HG03439 (cell line): ENCODE results near the gene F2RL3.

Source experiments
- ATAC-seq: cut with Tn5 transposase; IDR thresholded peaks from one replicate; pipeline ENCODE4 v1.9.1; 2021; ENCODE audit warnings: mild to moderate bottlenecking, moderate library complexity; ENCODE audit not compliant: unreplicated experiment

The F2RL3 gene

GRCh38 chr19:16892868-16893685, 4.3 kb downstream of the F2RL3 start:
- no peak for ATAC-seq

- no peak for ATAC-seq
These were observed 4.8 kb downstream of the F2RL3 start for GRCh38 chr19:16893686-16893989.

- ATAC-seq = no peak
These were observed 5.3 kb downstream of the F2RL3 start for GRCh38 chr19:16894080-16894479.

- ATAC-seq = no peak
These were observed 6.8 kb downstream of the F2RL3 start for GRCh38 chr19:16895467-16896145.

DNA sequence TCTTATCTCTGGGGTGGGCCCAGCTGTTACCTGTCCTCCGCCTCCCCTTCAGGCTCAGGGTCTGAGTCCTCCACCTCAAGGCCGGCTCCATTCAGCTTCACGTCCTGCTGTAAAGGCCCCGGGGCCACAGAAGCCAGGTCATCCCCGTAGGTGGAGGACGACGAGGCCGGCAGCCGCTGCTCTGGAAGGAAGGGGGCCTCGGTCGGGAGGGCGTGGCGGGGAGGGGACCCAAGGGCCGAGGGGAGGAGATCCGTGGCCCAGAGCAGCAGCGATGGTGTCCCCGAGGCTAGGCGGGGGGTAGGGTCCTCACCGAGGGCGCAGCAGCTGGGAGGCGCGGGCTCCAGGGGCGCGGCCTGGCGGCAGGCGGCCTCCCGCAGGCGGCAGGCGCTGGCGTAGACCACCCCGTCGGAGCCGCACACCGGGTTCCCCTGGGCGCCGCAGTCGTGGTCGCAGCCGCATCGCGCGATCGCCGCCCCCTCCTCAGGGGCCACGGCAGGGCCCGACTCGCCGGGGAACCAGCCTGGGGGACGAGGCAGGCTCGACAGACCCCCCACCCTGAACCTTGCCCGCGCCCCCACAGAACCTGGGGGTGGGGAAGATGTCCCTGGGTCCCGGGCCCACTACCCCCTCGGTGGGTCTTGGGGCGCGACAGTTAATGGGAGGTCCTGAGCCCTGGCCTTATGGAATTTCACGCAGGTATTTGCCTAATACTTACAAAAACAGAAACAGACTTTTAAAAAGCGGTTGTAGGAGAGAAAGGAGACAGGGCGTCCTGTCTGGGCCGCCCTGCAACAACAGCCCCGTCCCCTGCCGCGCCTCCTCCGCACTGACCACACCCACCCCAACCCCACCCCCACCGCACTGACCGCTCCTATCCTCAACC, 7.6 kb downstream of the F2RL3 start:
- peak; percentile 25 for ATAC-seq

- peak; percentile 55 for ATAC-seq
These were observed 8.4 kb downstream of the F2RL3 start for GRCh38 chr19:16897029-16897855.

DNA sequence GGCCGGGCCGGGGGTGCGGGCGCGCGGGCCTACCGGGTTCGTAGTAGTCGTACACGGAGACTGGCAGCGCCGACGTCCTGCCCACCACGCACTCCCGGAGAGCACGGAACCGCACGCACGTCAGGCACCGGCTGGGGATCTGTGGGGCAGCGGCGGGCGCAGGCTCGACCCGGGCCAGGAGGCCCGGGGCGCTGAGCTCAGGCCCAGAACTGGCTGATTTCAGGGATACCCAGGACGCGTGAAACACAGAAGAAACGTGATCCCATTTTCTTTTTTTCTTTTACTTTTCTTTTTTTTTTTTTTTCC, 9.0 kb downstream of the F2RL3 start:
- no peak for ATAC-seq

DNA sequence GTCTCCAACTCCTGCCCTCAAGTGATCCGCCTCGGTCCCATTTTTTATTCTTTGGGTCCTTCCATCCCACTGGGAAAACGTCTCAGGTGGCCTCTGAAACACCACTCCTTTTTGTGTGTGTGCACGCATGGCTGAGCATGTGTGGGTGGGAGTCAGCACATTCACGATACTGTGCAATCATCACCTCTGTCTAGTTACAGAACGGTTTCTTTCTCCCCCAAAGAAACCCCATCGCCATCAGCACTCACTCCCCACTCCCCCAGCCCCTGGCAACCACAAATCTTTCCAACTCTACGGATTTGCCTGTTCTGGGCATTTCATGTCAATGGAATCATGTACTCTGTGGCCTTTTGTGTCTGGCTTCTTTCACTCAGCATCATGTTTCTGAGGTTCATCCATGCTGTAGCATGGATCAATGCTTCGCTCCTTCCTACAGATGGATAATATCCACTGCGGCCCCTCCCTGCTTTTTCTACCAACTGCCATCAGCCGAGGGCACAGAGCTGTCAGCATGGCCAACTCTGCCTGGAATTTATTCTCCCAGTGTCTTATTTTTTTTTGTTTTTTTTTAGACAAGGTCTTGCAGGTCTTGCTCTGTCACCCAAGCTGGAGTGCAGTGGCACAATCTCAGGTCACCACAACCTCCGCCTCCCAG, 9.7 kb downstream of the F2RL3 start:
- no peak for ATAC-seq

GRCh38 chr19:16899566-16900075, 10.8 kb downstream of the F2RL3 start:
- ATAC-seq = no peak

DNA sequence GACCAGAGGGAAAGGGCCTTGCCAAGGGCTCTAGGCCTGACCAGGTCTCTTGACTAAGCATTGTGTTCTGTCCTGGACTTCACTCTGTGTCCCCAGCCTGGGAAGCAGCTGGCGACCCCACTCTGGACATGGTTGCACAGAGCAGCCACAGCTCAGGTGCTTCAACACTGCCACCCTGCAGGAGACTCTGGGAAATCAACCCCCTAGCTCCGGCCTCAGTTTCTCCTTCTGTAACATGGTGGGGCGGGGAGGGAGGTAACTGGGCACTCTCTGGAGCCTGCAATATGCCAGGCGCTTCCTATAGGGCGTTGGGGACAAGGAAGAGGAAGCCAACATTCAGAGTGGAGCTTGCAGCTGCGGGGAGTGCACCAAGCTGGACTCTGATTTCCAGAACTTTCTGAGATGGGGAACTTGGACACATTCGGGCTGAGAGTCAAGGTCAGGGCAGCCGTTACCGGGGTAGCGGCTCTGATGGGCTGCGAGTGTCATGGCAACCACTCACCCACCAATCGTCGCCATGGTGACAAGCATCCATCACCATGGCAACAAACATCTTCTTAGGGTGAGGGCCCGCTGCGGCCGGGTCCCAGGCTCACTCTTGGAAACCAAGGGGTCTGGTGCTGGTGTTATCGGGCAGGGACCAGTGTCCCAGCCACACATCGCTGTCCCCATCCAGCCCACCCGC, 12.8 kb downstream of the F2RL3 start:
- no peak for ATAC-seq

- ATAC-seq = no peak
These were observed 13.7 kb downstream of the F2RL3 start for GRCh38 chr19:16902545-16902944.

DNA sequence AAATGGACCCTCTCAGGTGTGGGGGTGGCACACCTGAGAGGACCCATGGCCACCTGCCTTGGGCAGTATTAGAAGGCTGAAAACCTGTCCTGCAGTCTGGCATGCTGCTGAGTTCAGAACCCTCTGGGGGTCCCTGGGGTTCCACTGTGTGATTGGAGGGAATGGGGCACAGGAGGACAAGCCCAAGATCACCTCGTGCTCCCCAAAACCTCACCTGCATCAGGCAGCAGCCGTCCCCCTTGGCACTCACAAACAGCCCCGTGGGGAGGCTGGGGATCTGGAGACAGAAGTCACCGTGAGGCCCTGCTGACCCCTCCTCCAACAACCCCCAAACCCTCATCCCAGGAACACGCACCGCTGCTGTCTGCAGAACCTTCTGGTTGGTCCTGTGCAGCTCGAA, 14.5 kb downstream of the F2RL3 start:
- ATAC-seq = no peak

GRCh38 chr19:16904599-16904998, 15.8 kb downstream of the F2RL3 start:
- no peak for ATAC-seq

- no peak for ATAC-seq
These were observed 20.0 kb downstream of the F2RL3 start for GRCh38 chr19:16908759-16909158.

- no peak for ATAC-seq
These were observed 22.2 kb downstream of the F2RL3 start for GRCh38 chr19:16911046-16911445.

DNA sequence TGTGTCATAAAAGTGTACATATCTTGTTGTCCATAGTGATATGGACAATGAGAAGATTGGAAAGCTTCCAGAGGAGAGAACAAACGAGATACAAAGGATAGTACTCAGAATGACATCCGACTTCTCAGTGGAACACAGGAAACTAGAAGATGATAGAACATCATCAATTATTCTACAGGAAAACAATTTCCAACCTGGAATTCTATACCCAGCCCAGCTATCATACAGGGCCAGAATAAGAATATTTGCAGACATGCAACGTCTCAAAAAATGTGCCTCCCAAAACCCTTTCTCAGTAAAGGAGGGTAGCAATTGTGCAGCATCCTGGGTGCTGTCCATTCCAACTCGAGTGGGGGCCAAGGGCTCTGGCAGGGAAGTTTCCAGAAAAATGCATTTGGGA, 24.0 kb downstream of the F2RL3 start:
- ATAC-seq = no peak

- no peak for ATAC-seq
These were observed 25.6 kb downstream of the F2RL3 start for GRCh38 chr19:16914421-16914820.

GRCh38 chr19:16915135-16915534, 26.3 kb downstream of the F2RL3 start:
- ATAC-seq = no peak

DNA sequence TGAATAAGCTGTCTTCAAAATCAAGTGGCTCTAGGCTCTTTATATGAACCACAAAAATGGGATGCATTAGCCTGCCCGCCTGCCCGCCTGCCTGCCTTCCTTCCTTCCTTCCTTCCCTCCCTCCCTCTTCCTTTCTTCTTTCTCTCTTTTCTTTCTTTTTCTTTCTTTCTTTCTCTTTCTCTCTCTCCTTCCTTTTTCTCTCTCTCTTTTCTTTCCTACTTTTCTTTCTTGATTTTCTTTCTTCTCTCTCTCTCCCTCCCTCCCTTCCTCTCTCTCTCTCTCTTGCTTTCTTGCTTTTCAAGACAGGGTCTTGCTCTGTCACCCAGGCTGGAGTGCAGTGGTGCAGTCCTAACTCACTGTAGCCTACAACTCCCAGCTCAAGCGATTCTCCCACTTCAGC, 26.9 kb downstream of the F2RL3 start:
- no peak for ATAC-seq

- ATAC-seq = no peak
These were observed 28.6 kb downstream of the F2RL3 start for GRCh38 chr19:16917401-16917800.
